K562 (cell line): ENCODE data around the gene S100A1. TPM values are rescaled to one million over a fixed set of nuclear protein-coding genes. Genes with fewer than 3 reads are reported as not detected.

Experiments used
- FOXA1 ChIP-seq: fragments of 450-650 bp; IDR thresholded peaks from 2 replicates; pipeline ENCODE4 v1.6.1; 2016; ENCODE audit warnings: mild to moderate bottlenecking, borderline replicate concordance
- HDAC2 ChIP-seq: fragments of 450-650 bp; IDR thresholded peaks from 2 replicates; pipeline ENCODE4 v1.6.1; 2016; ENCODE audit warnings: mild to moderate bottlenecking
- HDGF ChIP-seq: fragments of 450-650 bp; IDR thresholded peaks from 2 replicates; pipeline ENCODE4 v1.6.1; 2016
- IFI16 ChIP-seq: fragments of 250-450 bp; sonication (Bioruptor Pico); IDR thresholded peaks from 2 replicates; pipeline ENCODE4 v2.1.2; 2022; ENCODE audit warnings: mild to moderate bottlenecking, inconsistent platforms
- NFIC ChIP-seq: fragments of 450-650 bp; IDR thresholded peaks from 2 replicates; pipeline ENCODE4 v1.6.1; 2017; ENCODE audit warnings: mild to moderate bottlenecking, inconsistent platforms
- RAD51 ChIP-seq: fragments of 450-650 bp; IDR thresholded peaks from 2 replicates; pipeline ENCODE4 v1.7.1; 2016; ENCODE audit warnings: low read depth, mild to moderate bottlenecking, borderline replicate concordance
- RCOR1 ChIP-seq, 2 experiments: IDR thresholded peaks; 2 replicates each; pipeline ENCODE4 v1.6.1; 2012; ENCODE audit warnings: low read depth in 2 of 2, low read length in 2 of 2, borderline replicate concordance in 1 of 2, improper control_type of control experiment in 1 of 2
- TRIM28 ChIP-seq: fragments of 450-650 bp; IDR thresholded peaks from 2 replicates; pipeline ENCODE4 v1.6.1; 2017
- XRCC3 ChIP-seq: fragments of 450-650 bp; IDR thresholded peaks from 2 replicates; pipeline ENCODE4 v1.6.1; 2017; ENCODE audit warnings: mild to moderate bottlenecking, moderate library complexity
- ZFP1 ChIP-seq: fragments of 450-650 bp; formaldehyde crosslinking; IDR thresholded peaks from 2 replicates; pipeline ENCODE4 v1.4.0; 2020; ENCODE audit warnings: mild to moderate bottlenecking, mixed read lengths
- ZNF239 ChIP-seq: fragments of 250-450 bp; sonication (Bioruptor Pico); IDR thresholded peaks from 2 replicates; pipeline ENCODE4 v1.4.0; 2020; ENCODE audit warnings: mild to moderate bottlenecking
- polyA plus RNA-seq, 8 experiments: library from polyadenylated mRNA; depleted of rRNA in 4 of 8; stranded (reverse) in 5 of 8; unstranded in 3 of 8; fragments of >200 nt; fragmentation: Nextera tagmentation in 2 of 8; fragmentation: Illumina TruSeq in 1 of 8; extraction: Ambion mirVana in 2 of 8; extraction: Trizol in 1 of 8; gene quantifications; 2 replicates each; pipeline versions ENCODE4 v1.2.1 to v1.2.3, GENCODE V29; 2011 to 2014; ENCODE audit warnings: inconsistent platforms in 1 of 8, missing spikeins in 1 of 8
- total RNA-seq, 7 experiments: library from RNA; depleted of rRNA in 6 of 7; stranded (reverse); fragments of >200 nt in 6 of 7; fragmentation: Illumina TruSeq in 2 of 7; extraction: Trizol in 2 of 7; gene quantifications; 2 replicates each; pipeline versions ENCODE4 v1.2.1 to v1.2.3, GENCODE V29; 2011 to 2021; ENCODE audit warnings: low replicate concordance in 1 of 7
- TF ChIP-seq, protein P1 (sequence below), 2 experiments: fragments of 450-650 bp in 1 of 2; sonication (generic) in 1 of 2; formaldehyde crosslinking in 1 of 2; IDR thresholded peaks; 2 replicates each; pipeline versions ENCODE4 v1.7.1 to v1.9.0; 2016 to 2022; ENCODE audit warnings: inconsistent platforms in 1 of 2, mild to moderate bottlenecking in 1 of 2, missing genetic modification reagents in 1 of 2
- TF ChIP-seq, protein P2 (sequence below): fragments of 250-450 bp; sonication (Bioruptor Pico); IDR thresholded peaks from 2 replicates; pipeline ENCODE4 v1.5.0; 2020; ENCODE audit warnings: mild to moderate bottlenecking, borderline replicate concordance
- TF ChIP-seq, protein P3 (sequence below): fragments of 450-650 bp; IDR thresholded peaks from 2 replicates; pipeline ENCODE4 v1.7.1; 2018; ENCODE audit warnings: mild to moderate bottlenecking, low read depth; ENCODE audit not compliant: partially characterized antibody

Gene S100A1
- total and polyA plus RNA-seq, 9 of the 15 experiments (the other 6 are each of a cell fraction or from before 2014, with no cell fraction given), result 0.44 to 30.1 (median 12.7) TPM

DNA sequence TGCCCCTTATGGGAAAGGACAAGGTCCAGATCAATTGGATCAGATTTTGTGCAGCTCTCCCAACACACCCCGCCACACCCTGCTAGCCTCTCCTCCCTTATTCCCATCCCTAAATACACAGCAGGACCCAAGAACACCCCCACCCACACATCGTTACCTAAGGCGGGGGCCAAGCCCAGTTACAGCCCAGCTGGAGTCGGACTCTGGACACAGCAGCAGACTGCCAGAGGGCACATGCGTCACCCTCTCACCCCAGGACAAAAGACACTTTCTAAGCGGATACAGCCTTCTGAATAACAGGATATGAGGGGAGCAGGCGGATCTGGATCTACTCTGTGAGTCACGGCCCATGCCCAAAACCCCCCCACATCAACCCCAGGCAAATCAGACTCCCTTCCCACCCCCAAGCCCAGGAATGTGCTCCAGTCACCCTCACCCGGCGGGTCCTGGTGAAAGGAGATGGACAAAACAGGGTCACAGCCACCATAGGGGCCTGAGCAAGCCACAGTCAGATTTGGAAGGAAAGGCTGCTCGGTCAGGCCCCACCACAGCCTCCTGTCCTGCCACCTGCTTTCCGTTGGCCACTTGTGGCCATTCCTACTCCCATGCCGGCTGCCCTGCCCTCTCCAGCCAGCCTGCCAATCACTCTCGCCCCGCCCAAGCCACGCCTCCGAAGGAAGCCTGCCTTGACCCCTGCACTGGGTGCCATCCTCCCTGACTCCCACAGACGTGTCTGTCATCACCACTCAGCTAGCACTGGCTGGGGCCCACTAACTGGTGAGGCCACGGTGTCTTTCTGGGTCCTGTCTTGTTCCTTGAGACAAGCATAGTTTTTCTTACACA is 19.3 kb upstream of the S100A1 start (continued):
- TF ChIP-seq HDAC2 (0 out of 2 replicates have a peak, but pooled peaks have one; percentile 52), TRIM28 (no peak), RCOR1 (IDR thresholded peaks at IDR 0.05; ENCODE audit: borderline replicate concordance in 1 of 2, low read depth in 2 of 2, low read length in 2 of 2) (peak in 1 of 2 experiments; percentile 48; a peak in 2 of 4 replicates), NFIC (0 out of 2 replicates have a peak, but pooled peaks have one; percentile 12), XRCC3 (no peak), IFI16 (CRISPR knock-in tag) (no peak), ZNF239 (no peak), RAD51 (no peak), FOXA1 (no peak), HDGF (no peak; the same call in 1 of the 2 replicates), ZFP1 (CRISPR knock-in tag) (no peak)
- TF ChIP-seq, protein P1, sequence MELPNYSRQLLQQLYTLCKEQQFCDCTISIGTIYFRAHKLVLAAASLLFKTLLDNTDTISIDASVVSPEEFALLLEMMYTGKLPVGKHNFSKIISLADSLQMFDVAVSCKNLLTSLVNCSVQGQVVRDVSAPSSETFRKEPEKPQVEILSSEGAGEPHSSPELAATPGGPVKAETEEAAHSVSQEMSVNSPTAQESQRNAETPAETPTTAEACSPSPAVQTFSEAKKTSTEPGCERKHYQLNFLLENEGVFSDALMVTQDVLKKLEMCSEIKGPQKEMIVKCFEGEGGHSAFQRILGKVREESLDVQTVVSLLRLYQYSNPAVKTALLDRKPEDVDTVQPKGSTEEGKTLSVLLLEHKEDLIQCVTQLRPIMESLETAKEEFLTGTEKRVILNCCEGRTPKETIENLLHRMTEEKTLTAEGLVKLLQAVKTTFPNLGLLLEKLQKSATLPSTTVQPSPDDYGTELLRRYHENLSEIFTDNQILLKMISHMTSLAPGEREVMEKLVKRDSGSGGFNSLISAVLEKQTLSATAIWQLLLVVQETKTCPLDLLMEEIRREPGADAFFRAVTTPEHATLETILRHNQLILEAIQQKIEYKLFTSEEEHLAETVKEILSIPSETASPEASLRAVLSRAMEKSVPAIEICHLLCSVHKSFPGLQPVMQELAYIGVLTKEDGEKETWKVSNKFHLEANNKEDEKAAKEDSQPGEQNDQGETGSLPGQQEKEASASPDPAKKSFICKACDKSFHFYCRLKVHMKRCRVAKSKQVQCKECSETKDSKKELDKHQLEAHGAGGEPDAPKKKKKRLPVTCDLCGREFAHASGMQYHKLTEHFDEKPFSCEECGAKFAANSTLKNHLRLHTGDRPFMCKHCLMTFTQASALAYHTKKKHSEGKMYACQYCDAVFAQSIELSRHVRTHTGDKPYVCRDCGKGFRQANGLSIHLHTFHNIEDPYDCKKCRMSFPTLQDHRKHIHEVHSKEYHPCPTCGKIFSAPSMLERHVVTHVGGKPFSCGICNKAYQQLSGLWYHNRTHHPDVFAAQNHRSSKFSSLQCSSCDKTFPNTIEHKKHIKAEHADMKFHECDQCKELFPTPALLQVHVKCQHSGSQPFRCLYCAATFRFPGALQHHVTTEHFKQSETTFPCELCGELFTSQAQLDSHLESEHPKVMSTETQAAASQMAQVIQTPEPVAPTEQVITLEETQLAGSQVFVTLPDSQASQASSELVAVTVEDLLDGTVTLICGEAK (IDR thresholded peaks at IDR 0.05), result no peak
- TF ChIP-seq, protein P1 (CRISPR knock-in tag; IDR thresholded peaks at IDR 0.05), result no peak
- TF ChIP-seq, protein P2, sequence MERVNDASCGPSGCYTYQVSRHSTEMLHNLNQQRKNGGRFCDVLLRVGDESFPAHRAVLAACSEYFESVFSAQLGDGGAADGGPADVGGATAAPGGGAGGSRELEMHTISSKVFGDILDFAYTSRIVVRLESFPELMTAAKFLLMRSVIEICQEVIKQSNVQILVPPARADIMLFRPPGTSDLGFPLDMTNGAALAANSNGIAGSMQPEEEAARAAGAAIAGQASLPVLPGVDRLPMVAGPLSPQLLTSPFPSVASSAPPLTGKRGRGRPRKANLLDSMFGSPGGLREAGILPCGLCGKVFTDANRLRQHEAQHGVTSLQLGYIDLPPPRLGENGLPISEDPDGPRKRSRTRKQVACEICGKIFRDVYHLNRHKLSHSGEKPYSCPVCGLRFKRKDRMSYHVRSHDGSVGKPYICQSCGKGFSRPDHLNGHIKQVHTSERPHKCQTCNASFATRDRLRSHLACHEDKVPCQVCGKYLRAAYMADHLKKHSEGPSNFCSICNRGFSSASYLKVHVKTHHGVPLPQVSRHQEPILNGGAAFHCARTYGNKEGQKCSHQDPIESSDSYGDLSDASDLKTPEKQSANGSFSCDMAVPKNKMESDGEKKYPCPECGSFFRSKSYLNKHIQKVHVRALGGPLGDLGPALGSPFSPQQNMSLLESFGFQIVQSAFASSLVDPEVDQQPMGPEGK, result no peak
- TF ChIP-seq, protein P3, sequence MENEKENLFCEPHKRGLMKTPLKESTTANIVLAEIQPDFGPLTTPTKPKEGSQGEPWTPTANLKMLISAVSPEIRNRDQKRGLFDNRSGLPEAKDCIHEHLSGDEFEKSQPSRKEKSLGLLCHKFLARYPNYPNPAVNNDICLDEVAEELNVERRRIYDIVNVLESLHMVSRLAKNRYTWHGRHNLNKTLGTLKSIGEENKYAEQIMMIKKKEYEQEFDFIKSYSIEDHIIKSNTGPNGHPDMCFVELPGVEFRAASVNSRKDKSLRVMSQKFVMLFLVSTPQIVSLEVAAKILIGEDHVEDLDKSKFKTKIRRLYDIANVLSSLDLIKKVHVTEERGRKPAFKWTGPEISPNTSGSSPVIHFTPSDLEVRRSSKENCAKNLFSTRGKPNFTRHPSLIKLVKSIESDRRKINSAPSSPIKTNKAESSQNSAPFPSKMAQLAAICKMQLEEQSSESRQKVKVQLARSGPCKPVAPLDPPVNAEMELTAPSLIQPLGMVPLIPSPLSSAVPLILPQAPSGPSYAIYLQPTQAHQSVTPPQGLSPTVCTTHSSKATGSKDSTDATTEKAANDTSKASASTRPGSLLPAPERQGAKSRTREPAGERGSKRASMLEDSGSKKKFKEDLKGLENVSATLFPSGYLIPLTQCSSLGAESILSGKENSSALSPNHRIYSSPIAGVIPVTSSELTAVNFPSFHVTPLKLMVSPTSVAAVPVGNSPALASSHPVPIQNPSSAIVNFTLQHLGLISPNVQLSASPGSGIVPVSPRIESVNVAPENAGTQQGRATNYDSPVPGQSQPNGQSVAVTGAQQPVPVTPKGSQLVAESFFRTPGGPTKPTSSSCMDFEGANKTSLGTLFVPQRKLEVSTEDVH, result no peak
